Panc1 (cell line): Measurements from ENCODE around the gene PLEKHA1. TPM values are rescaled to one million over a fixed set of nuclear protein-coding genes. Genes with fewer than 3 reads are reported as not detected.
A peak's percentile ranks its signal among the peaks of the same experiment; 100 is the strongest.

Source experiments
- ATAC-seq: fragments of 200-7000 bp; cut with Tn5 transposase; 2 replicates; pipeline ENCODE4 v1.9.1; 2020; ENCODE audit warnings: mild to moderate bottlenecking, moderate library complexity
- BruUV-seq: library from RNA; stranded (reverse); fragments of 400-500 nt; replicated peaks from 2 replicates; lab custom pipeline; 2021; lab: Mats Ljungman, UMichigan
- CTCF ChIA-PET: fragments of 300-600 bp; sonication (Branson Sonifier 250); formaldehyde crosslinking; loops from one replicate; lab custom pipeline; 2022; ENCODE audit warnings: antibody characterized with exemption; lab: Charles Lee
- POLR2A ChIA-PET: fragments of 300-600 bp; sonication (Branson Sonifier 250); formaldehyde crosslinking; loops from one replicate; lab custom pipeline; 2022; ENCODE audit warnings: antibody characterized with exemption; lab: Charles Lee
- DNase-seq: peaks from one replicate; pipeline ENCODE4 v3.0.0-alpha.2; 2010; ENCODE audit warnings: low read depth, low spot score
- H3K27ac ChIP-seq: 2 replicates; pipeline ENCODE4 v1.5.1; 2011; ENCODE audit warnings: mild to moderate bottlenecking, low read length, inconsistent platforms
- H3K27me3 ChIP-seq: fragments of 200-500 bp; sonication (Bioruptor generic); 2 replicates; pipeline ENCODE4 v1.6.0; 2014; ENCODE audit warnings: low read length, inconsistent platforms; ENCODE audit not compliant: control insufficient read depth, insufficient read depth
- H3K36me3 ChIP-seq: fragments of 200-500 bp; sonication (Bioruptor generic); 2 replicates; pipeline ENCODE4 v1.5.1; 2014; ENCODE audit warnings: inconsistent platforms, mild to moderate bottlenecking, low read length, moderate library complexity; ENCODE audit not compliant: control insufficient read depth, insufficient read depth
- H3K4me1 ChIP-seq: 2 replicates; pipeline ENCODE4 v1.5.1; 2011; ENCODE audit warnings: inconsistent platforms, mild to moderate bottlenecking, low read length, moderate library complexity; ENCODE audit not compliant: control insufficient read depth, insufficient read depth
- H3K4me3 ChIP-seq, 2 experiments: 2 replicates each; pipeline ENCODE4 v1.5.1; 2011 to 2012; ENCODE audit warnings: low read depth in 2 of 2, low read length in 2 of 2, mild to moderate bottlenecking in 2 of 2, inconsistent platforms in 1 of 2, moderate library complexity in 1 of 2
- H3K9me3 ChIP-seq: fragments of 200-500 bp; sonication (Bioruptor generic); 2 replicates; pipeline ENCODE4 v1.5.1; 2014; ENCODE audit warnings: low read depth, mild to moderate bottlenecking, inconsistent platforms, low read length, moderate library complexity; ENCODE audit not compliant: control insufficient read depth, insufficient read depth
- CTCF ChIP-seq: fragments of 450-650 bp; IDR thresholded peaks from 2 replicates; pipeline ENCODE4 v1.5.1; 2017; ENCODE audit warnings: mild to moderate bottlenecking
- POLR2AphosphoS5 ChIP-seq: IDR thresholded peaks from 2 replicates; pipeline ENCODE4 v1.6.1; 2012; ENCODE audit warnings: mild to moderate bottlenecking, low read depth, low read length, moderate library complexity
- REST ChIP-seq, 2 experiments: IDR thresholded peaks; 2 replicates each; pipeline ENCODE4 v1.6.1; 2011 to 2012; ENCODE audit warnings: low read depth in 2 of 2, control low read depth in 1 of 2, low read length in 1 of 2, mild to moderate bottlenecking in 1 of 2, moderate library complexity in 1 of 2; ENCODE audit not compliant: insufficient read depth in 1 of 2
- SIN3A ChIP-seq: IDR thresholded peaks from 2 replicates; pipeline ENCODE4 v1.6.1; 2012; ENCODE audit warnings: low read depth, mild to moderate bottlenecking, low read length, moderate library complexity, borderline replicate concordance; ENCODE audit not compliant: insufficient read depth
- TCF7L2 ChIP-seq: IDR thresholded peaks from 2 replicates; pipeline ENCODE4 v1.6.1; 2011; ENCODE audit warnings: mild to moderate bottlenecking, low read depth, low read length, inconsistent platforms
- in situ Hi-C: cut with HindIII; loops from 2 replicates; pipeline ENCODE4 v1.10.0; 2016; ENCODE audit warnings: low sequenced_read_pairs, low pct_unique_long_range_greater_than_20kb
- intact Hi-C: fragments of 100-400 bp; cut with micrococcal nuclease; formaldehyde crosslinking; loops from one replicate; pipeline ENCODE4 v1.10.0; 2022; ENCODE audit not compliant: unreplicated experiment
- total RNA-seq: library from RNA; stranded (reverse); gene quantifications from one replicate; pipeline ENCODE4 v1.2.1, GENCODE V29; 2021; ENCODE audit not compliant: unreplicated experiment

The PLEKHA1 gene
- total RNA-seq, 1 experiment from 2014 or later: 95.5 TPM

- no peak for TF ChIP-seq REST (IDR thresholded peaks at IDR 0.05; ENCODE audit: insufficient read depth in 1 of 2, low read depth in 2 of 2, low read length in 1 of 2)
- no peak for TF ChIP-seq POLR2AphosphoS5
- TF ChIP-seq TCF7L2: no peak
- no peak for TF ChIP-seq CTCF
- TF ChIP-seq SIN3A: no peak
- no peaks in the 10 kb centered on the region for H3K9me3 ChIP-seq
- H3K36me3 ChIP-seq: no peaks in the 10 kb centered on the region
- ChIA-PET POLR2A (interaction anchor here (0.6 kb wide), 1 partner anchor 168 kb away, joined by 3 read pairs; no protein-coding TSS in a partner anchor), CTCF (no interaction called here)
- in situ Hi-C loops (no loop called here), intact Hi-C loops (no loop called here)
- BruUV-seq: no TSS peak
- peaks cover 10% of the 10 kb centered on the region for H3K4me1 ChIP-seq
- H3K4me3 ChIP-seq: no peak overlapping the region
- DNase-seq (no peak), ATAC-seq (no peak)
- no peaks in the 10 kb centered on the region for H3K27me3 ChIP-seq
- peak overlapping the region; percentile 54; the same call in 1 of the 2 replicates for H3K27ac ChIP-seq
These were observed 12.0 kb downstream of the PLEKHA1 start for GRCh38 chr10:122386514-122386913.

GRCh38 chr10:122387572-122387971 is 13.1 kb downstream of the PLEKHA1 start:
- peaks cover 9% of the 10 kb centered on the region for H3K4me1 ChIP-seq
- no peaks in the 10 kb centered on the region for H3K9me3 ChIP-seq
- H3K27ac ChIP-seq: no peak overlapping the region
- TF ChIP-seq SIN3A (no peak), POLR2AphosphoS5 (no peak), REST (IDR thresholded peaks at IDR 0.05; ENCODE audit: insufficient read depth in 1 of 2, low read depth in 2 of 2, low read length in 1 of 2) (no peak), CTCF (no peak), TCF7L2 (no peak)
- intact Hi-C loops: no loop called here
- in situ Hi-C loops: no loop called here
- H3K36me3 ChIP-seq: no peaks in the 10 kb centered on the region
- BruUV-seq: no TSS peak
- ChIA-PET POLR2A (no interaction called here), CTCF (no interaction called here)
- ATAC-seq: no peak
- no peaks in the 10 kb centered on the region for H3K27me3 ChIP-seq
- no peak overlapping the region for H3K4me3 ChIP-seq
- no peak for DNase-seq
